Spinal cord (tissue), 10 donors: ENCODE measurements around the gene EHD4. TPM values are rescaled to one million over a fixed set of nuclear protein-coding genes. Genes with fewer than 3 reads are reported as not detected.

Experiments
- DNase-seq, 6 donors: peaks; one replicate each; pipeline versions ENCODE4 v3.0.0 to v3.0.0-alpha.2; 2013 to 2015; ENCODE audit warnings: low spot score in 6 of 6, low read depth in 4 of 6
- H3K27ac ChIP-seq: one replicate; pipeline ENCODE4 v1.5.1; 2013; ENCODE audit warnings: low read depth, low read length, control low read depth
- H3K27me3 ChIP-seq: one replicate; pipeline ENCODE4 v1.6.1; 2013; ENCODE audit warnings: low read length; ENCODE audit not compliant: control insufficient read depth, insufficient read depth
- H3K36me3 ChIP-seq: one replicate; pipeline ENCODE4 v1.6.1; 2013; ENCODE audit warnings: low read length; ENCODE audit not compliant: control insufficient read depth, insufficient read depth
- H3K4me1 ChIP-seq: one replicate; pipeline ENCODE4 v1.6.1; 2013; ENCODE audit warnings: low read length; ENCODE audit not compliant: control insufficient read depth, insufficient read depth
- H3K4me3 ChIP-seq: one replicate; pipeline ENCODE4 v1.5.1; 2013; ENCODE audit warnings: low read depth, low read length, control low read depth
- H3K9me3 ChIP-seq: one replicate; pipeline ENCODE4 v1.6.1; 2013; ENCODE audit warnings: low read length; ENCODE audit not compliant: control insufficient read depth, insufficient read depth
- WGBS: methylation state at CpG from one replicate; pipeline ENCODE4 v1.1.5; 2013; ENCODE audit warnings: missing lambda C conversion rate; ENCODE audit not compliant: insufficient coverage; 5-methylcytosine and 5-hydroxymethylcytosine counted together
- long read RNA-seq, 4 donors: transcript quantifications; one replicate each; lab custom pipeline, GENCODE V29; 2026
- polyA plus RNA-seq, 2 donors: library from polyadenylated mRNA; unstranded; fragments of 120-200 nt; gene quantifications; one replicate each; pipeline ENCODE4 v1.2.1, GENCODE V29; 2013; ENCODE audit not compliant: insufficient read length in 2 of 2
- total RNA-seq, 2 donors: library from RNA; depleted of rRNA in 1 of 2; stranded (reverse); fragments of 120-200 nt in 1 of 2; fragments of >200 nt in 1 of 2; gene quantifications; one replicate each; pipeline versions ENCODE4 v1.2.3 to v1.2.4, GENCODE V29; 2013 to 2014
- donor health status: healthy.

EHD4 gene
- total RNA-seq, result 10 to 100 TPM in 1 of 2 donors, 1 to 10 TPM in 1; 8.9 to 12.3 TPM
- polyA plus RNA-seq, result 1 to 10 TPM; 6.8 to 8.1 TPM
- long read RNA-seq, donor 1, full-length matches to known transcripts, result 6 of 6 reads
- long read RNA-seq, donor 1, partial matches to known transcripts, result 0 of 6 reads
- long read RNA-seq, donor 1, other reads (novel, unspliced or antisense), result 0 of 6 reads
- long read RNA-seq, donor 2, result 0 reads
- long read RNA-seq, donor 3, full-length matches to known transcripts, result 1 of 1 reads
- long read RNA-seq, donor 3, partial matches to known transcripts, result 0 of 1 reads
- long read RNA-seq, donor 3, other reads (novel, unspliced or antisense), result 0 of 1 reads
- long read RNA-seq, donor 4, full-length matches to known transcripts, result 2 of 2 reads
- long read RNA-seq, donor 4, partial matches to known transcripts, result 0 of 2 reads
- long read RNA-seq, donor 4, other reads (novel, unspliced or antisense), result 0 of 2 reads

- H3K4me3 ChIP-seq, result peak within 1 kb of the TSS; percentile 56
- under 1% methylated on average over 66 of the region's 72 CpGs for WGBS
These were observed at the start of gene EHD4 for GRCh38 chr15:41972253-41973242. Gene EHD4, minus strand, starts transcription at chr15:41972557. Its CDS starts 63 bp downstream, at chr15:41972494.

GRCh38 chr15:42021593-42021992 is 49.2 kb upstream of the EHD4 start:
- no peaks in the 10 kb centered on the region for H3K27me3 ChIP-seq
- no peak overlapping the region for H3K4me3 ChIP-seq
- 82% methylated on average over 5 of the region's 5 CpGs for whole genome bisulfite sequencing
- H3K36me3 ChIP-seq, result no peaks in the 10 kb centered on the region
- DNase-seq, result no peak
- no peak overlapping the region for H3K27ac ChIP-seq
- H3K9me3 ChIP-seq, result peaks cover 4% of the 10 kb centered on the region
- peaks cover 5% of the 10 kb centered on the region for H3K4me1 ChIP-seq

More at GRCh38 chr15:41972253-41973242, at the start of gene EHD4:
- peaks cover 14% of the 10 kb centered on the region for H3K4me1 ChIP-seq
- peak within 1 kb of the TSS; percentile 79 for H3K27ac ChIP-seq
- no peaks in the 10 kb centered on the region for H3K9me3 ChIP-seq
- DNase-seq, result peak; percentile 93 to 99 (median 97)
- no peaks in the 10 kb centered on the region for H3K36me3 ChIP-seq
- peaks cover 3% of the 10 kb centered on the region for H3K27me3 ChIP-seq

GRCh38 chr15:42020713-42021273 is 48.4 kb upstream of the EHD4 start, which contains the start of gene PLA2G4E:
Gene PLA2G4E, minus strand, starts transcription at chr15:42021042. Its CDS starts 12 bp downstream, at chr15:42021030.
- no peak for DNase-seq
- H3K27me3 ChIP-seq, result no peaks in the 10 kb centered on the region
- peaks cover 5% of the 10 kb centered on the region for H3K4me1 ChIP-seq
- 88% methylated on average over 3 of the region's 5 CpGs for WGBS
- no peak within 1 kb of the TSS for H3K27ac ChIP-seq
- no peak within 1 kb of the TSS for H3K4me3 ChIP-seq
- H3K36me3 ChIP-seq, result no peaks in the 10 kb centered on the region
- peaks cover 4% of the 10 kb centered on the region for H3K9me3 ChIP-seq

- H3K4me1 ChIP-seq, result peaks cover 5% of the 10 kb centered on the region
- WGBS, result 46% methylated on average over 3 of the region's 6 CpGs
- no peaks in the 10 kb centered on the region for H3K27me3 ChIP-seq
- no peaks in the 10 kb centered on the region for H3K36me3 ChIP-seq
- peaks cover 4% of the 10 kb centered on the region for H3K9me3 ChIP-seq
- no peak for DNase-seq
- no peak overlapping the region for H3K27ac ChIP-seq
- no peak overlapping the region for H3K4me3 ChIP-seq
These were observed 46.2 kb upstream of the EHD4 start for GRCh38 chr15:42018306-42019224.

GRCh38 chr15:42016971-42017370 is 44.6 kb upstream of the EHD4 start:
- Histone ChIP-seq H3K9me3 (no peaks in the 10 kb centered on the region), H3K4me1 (peaks cover 5% of the 10 kb centered on the region), H3K4me3 (no peak overlapping the region), H3K36me3 (no peaks in the 10 kb centered on the region), H3K27me3 (no peaks in the 10 kb centered on the region), H3K27ac (no peak overlapping the region)
- no peak for DNase-seq
- WGBS, result 86% methylated on average over 6 of the region's 6 CpGs

GRCh38 chr15:42014406-42014805 is 42.0 kb upstream of the EHD4 start:
- Histone ChIP-seq H3K27ac (no peak overlapping the region), H3K9me3 (no peaks in the 10 kb centered on the region), H3K4me1 (peaks cover 5% of the 10 kb centered on the region), H3K4me3 (no peak overlapping the region), H3K27me3 (no peaks in the 10 kb centered on the region), H3K36me3 (no peaks in the 10 kb centered on the region)
- 88% methylated on average over 3 of the region's 4 CpGs for WGBS
- DNase-seq, result no peak

- no peaks in the 10 kb centered on the region for H3K9me3 ChIP-seq
- H3K4me3 ChIP-seq, result no peak overlapping the region
- no peaks in the 10 kb centered on the region for H3K4me1 ChIP-seq
- H3K27ac ChIP-seq, result no peak overlapping the region
- WGBS, result 85% methylated on average over 6 of the region's 10 CpGs
- H3K27me3 ChIP-seq, result no peaks in the 10 kb centered on the region
- no peak for DNase-seq
- no peaks in the 10 kb centered on the region for H3K36me3 ChIP-seq
These were observed 40.6 kb upstream of the EHD4 start for GRCh38 chr15:42012928-42013482.

- Histone ChIP-seq H3K36me3 (no peaks in the 10 kb centered on the region), H3K9me3 (no peaks in the 10 kb centered on the region), H3K27me3 (no peaks in the 10 kb centered on the region), H3K4me3 (no peak overlapping the region), H3K27ac (no peak overlapping the region), H3K4me1 (no peaks in the 10 kb centered on the region)
- DNase-seq, result no peak
- WGBS, result 83% methylated on average over 1 of the region's 2 CpGs
These were observed 39.9 kb upstream of the EHD4 start for GRCh38 chr15:42012241-42012640.
